RWPE1 (cell line): ENCODE data around the gene CD300LG.

ENCODE experiments used
- CTCF ChIA-PET: fragments of 350-600 bp; sonication (Branson Sonifier 250); formaldehyde crosslinking; extraction: SDS; loops from one replicate; lab custom pipeline; 2021; lab: Yijun Ruan, JAX
- POLR2A ChIA-PET: fragments of 400-600 bp; formaldehyde crosslinking; extraction: SDS; loops from one replicate; lab custom pipeline; 2020; ENCODE audit warnings: antibody characterized with exemption; ENCODE audit not compliant: low non-redundant PET; lab: Yijun Ruan, JAX
- DNase-seq: peaks from one replicate; pipeline ENCODE4 v3.0.0; 2012; ENCODE audit warnings: low spot score
- H3K27ac ChIP-seq: fragments of 450-650 bp; 2 replicates; pipeline ENCODE4 v1.5.1; 2017
- TF ChIP-seq, protein P1 (sequence below): fragments of 450-650 bp; conservative IDR thresholded peaks from 2 replicates; pipeline ENCODE4 v1.5.1; 2017; ENCODE audit warnings: low read depth, mild to moderate bottlenecking

Gene CD300LG

GRCh38 chr17:43829738-43830137, 17.2 kb upstream of the CD300LG start:
- DNase-seq: no peak
- TF ChIP-seq, protein P1, sequence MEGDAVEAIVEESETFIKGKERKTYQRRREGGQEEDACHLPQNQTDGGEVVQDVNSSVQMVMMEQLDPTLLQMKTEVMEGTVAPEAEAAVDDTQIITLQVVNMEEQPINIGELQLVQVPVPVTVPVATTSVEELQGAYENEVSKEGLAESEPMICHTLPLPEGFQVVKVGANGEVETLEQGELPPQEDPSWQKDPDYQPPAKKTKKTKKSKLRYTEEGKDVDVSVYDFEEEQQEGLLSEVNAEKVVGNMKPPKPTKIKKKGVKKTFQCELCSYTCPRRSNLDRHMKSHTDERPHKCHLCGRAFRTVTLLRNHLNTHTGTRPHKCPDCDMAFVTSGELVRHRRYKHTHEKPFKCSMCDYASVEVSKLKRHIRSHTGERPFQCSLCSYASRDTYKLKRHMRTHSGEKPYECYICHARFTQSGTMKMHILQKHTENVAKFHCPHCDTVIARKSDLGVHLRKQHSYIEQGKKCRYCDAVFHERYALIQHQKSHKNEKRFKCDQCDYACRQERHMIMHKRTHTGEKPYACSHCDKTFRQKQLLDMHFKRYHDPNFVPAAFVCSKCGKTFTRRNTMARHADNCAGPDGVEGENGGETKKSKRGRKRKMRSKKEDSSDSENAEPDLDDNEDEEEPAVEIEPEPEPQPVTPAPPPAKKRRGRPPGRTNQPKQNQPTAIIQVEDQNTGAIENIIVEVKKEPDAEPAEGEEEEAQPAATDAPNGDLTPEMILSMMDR: no peak
- no peak overlapping the region for H3K27ac ChIP-seq
- POLR2A ChIA-PET: no interaction called here
- CTCF ChIA-PET: interaction anchor here (4.0 kb wide), 1 partner anchor 17 kb away, joined by 14 read pairs; the partner anchor contains the start of gene CD300LG

- DNase-seq: no peak
Observed at GRCh38 chr17:43830510-43831140, 16.4 kb upstream of the CD300LG start.

GRCh38 chr17:43831633-43832032, 15.3 kb upstream of the CD300LG start:
- TF ChIP-seq, protein P1: no peak
- peak overlapping the region; percentile 70; the same call in 1 of the 2 replicates for H3K27ac ChIP-seq
- ChIA-PET POLR2A (interaction anchor here (0.6 kb wide), 1 partner anchor 53 kb away, joined by 3 read pairs; the partner anchor contains the start of gene DUSP3), CTCF (interaction anchor here (0.5 kb wide), 1 partner anchor 41 kb away, joined by 8 read pairs; no protein-coding TSS in a partner anchor)
- DNase-seq: no peak

More at GRCh38 chr17:43830510-43831140, 16.4 kb upstream of the CD300LG start:
- CTCF ChIA-PET: interaction anchor here (4.0 kb wide), 1 partner anchor 16 kb away, joined by 14 read pairs; the partner anchor contains the start of gene CD300LG
- H3K27ac ChIP-seq: peak overlapping the region; percentile 70; the same call in 1 of the 2 replicates
- TF ChIP-seq, protein P1: no peak
- POLR2A ChIA-PET: no interaction called here

GRCh38 chr17:43832168-43832975, 14.6 kb upstream of the CD300LG start:
- CTCF ChIA-PET: interaction anchor here (0.5 to 1.5 kb wide), 2 partner anchors 14 to 42 kb away, joined by 3 to 8 read pairs; no protein-coding TSS in a partner anchor
- POLR2A ChIA-PET: no interaction called here
- peak; percentile 85 for DNase-seq
- TF ChIP-seq, protein P1: no peak
- peak overlapping the region; percentile 70 for H3K27ac ChIP-seq

GRCh38 chr17:43832976-43833829, 13.8 kb upstream of the CD300LG start, which contains the start of gene MPP3:
Gene MPP3, minus strand, starts transcription at chr17:43833146. Its CDS starts 1,240 bp downstream, at chr17:43831906.
- peak within 1 kb of the TSS; percentile 70 for H3K27ac ChIP-seq
- POLR2A ChIA-PET: no interaction called here
- CTCF ChIA-PET: interaction anchor here (1.5 kb wide), 1 partner anchor 13 kb away, joined by 3 read pairs; no protein-coding TSS in a partner anchor
- peak; percentile 91 for DNase-seq
- TF ChIP-seq, protein P1: no peak
